Testis (tissue), 3 donors: ENCODE results near the gene PFN3. TPM values are rescaled to one million over a fixed set of nuclear protein-coding genes. Genes with fewer than 3 reads are reported as not detected.
"Not testable (repeated sequence)": the region's sequence is repeated elsewhere in the genome, so short reads cannot be mapped to it uniquely, and the experiment has no call there.

Source experiments
- DNase-seq: peaks from one replicate; pipeline ENCODE4 v3.0.0-alpha.2; 2019
- H3K27ac ChIP-seq, 2 donors: fragments of 200-600 bp; sonication (generic); one replicate each; pipeline ENCODE4 v1.5.1; 2019
- H3K27me3 ChIP-seq: fragments of 200-600 bp; sonication (generic); one replicate; pipeline ENCODE4 v1.5.1; 2019
- H3K36me3 ChIP-seq: fragments of 200-600 bp; sonication (generic); one replicate; pipeline ENCODE4 v1.5.1; 2017; ENCODE audit warnings: low read depth; ENCODE audit errors: missing control alignments
- H3K4me1 ChIP-seq: fragments of 200-600 bp; sonication (generic); one replicate; pipeline ENCODE4 v1.5.1; 2019
- H3K4me3 ChIP-seq, 2 donors: fragments of 200-600 bp; sonication (generic); one replicate each; pipeline ENCODE4 v1.5.1; 2017 to 2019
- H3K9me3 ChIP-seq: fragments of 200-600 bp; sonication (generic); one replicate; pipeline ENCODE4 v1.5.1; 2017
- POLR2A ChIP-seq: fragments of 450-650 bp; IDR thresholded peaks from one replicate; pipeline ENCODE4 v1.6.1; 2017; ENCODE audit warnings: antibody characterized with exemption, mild to moderate bottlenecking, moderate library complexity
- WGBS, 2 donors: methylation state at CpG; one replicate each; pipeline ENCODE4 v1.1.5; 2018; 5-methylcytosine and 5-hydroxymethylcytosine counted together
- intact Hi-C: fragments of 100-400 bp; cut with DNase I; formaldehyde crosslinking; loops from one replicate; pipeline ENCODE4 v1.15.1; 2023; ENCODE audit warnings: low total_unique reads
- polyA plus RNA-seq: library from polyadenylated mRNA; stranded (reverse); fragments of 350-450 nt; fragmentation: Illumina TruSeq; extraction: RNeasy Lipid Tissue Mini Kit (QIAGEN cat#74804); gene quantifications from one replicate; pipeline ENCODE4 v1.2.3, GENCODE V29; 2014; ENCODE audit warnings: low read depth, low replicate concordance; ENCODE audit not compliant: insufficient read depth
- total RNA-seq, 2 donors: library from RNA; depleted of rRNA; stranded (reverse); fragments of >200 nt; gene quantifications; one replicate each; pipeline ENCODE4 v1.2.3, GENCODE V29; 2016
- TF ChIP-seq, protein P1 (sequence below), 3 experiments: fragments of 450-650 bp in 2 of 3; fragments of 200-600 bp in 1 of 3; sonication (generic) in 1 of 3; IDR thresholded peaks; one replicate each; pipeline ENCODE4 v1.5.1; 2016 to 2019; ENCODE audit warnings: antibody characterized with exemption in 3 of 3, mild to moderate bottlenecking in 2 of 3, moderate library complexity in 1 of 3

The PFN3 gene
- total and polyA plus RNA-seq, 3 donors from 2014 or later: 7.4 to 45.7 (median 27.5) TPM

DNA sequence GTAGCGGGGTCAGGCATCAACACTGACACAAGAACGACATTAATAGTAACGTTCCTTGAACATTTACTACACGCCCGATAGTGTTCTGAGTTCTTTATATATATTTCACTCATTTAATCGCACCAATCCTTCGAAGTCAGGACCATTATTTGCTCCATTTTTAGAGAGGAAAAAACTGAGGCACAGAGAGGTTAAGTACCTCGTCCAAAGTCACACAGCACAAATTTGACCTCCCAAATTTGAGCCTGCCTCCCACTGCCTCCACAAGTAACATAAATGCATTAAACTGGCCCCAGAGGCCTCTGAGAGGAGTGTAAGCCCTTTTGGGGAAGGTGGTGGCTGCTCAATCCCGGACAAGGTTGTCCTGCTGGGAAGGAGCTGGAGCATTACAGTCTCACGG, 36.9 kb downstream of the PFN3 start:
- no peaks in the 10 kb centered on the region for H3K9me3 ChIP-seq
- H3K4me3 ChIP-seq: peak overlapping the region in 1 of 2 donors; percentile 54
- intact Hi-C loops: no loop called here
- H3K27ac ChIP-seq: no peak overlapping the region
- peaks cover 22% of the 10 kb centered on the region for H3K4me1 ChIP-seq
- no peaks in the 10 kb centered on the region for H3K27me3 ChIP-seq
- H3K36me3 ChIP-seq: no peaks in the 10 kb centered on the region
- TF ChIP-seq, protein P1, sequence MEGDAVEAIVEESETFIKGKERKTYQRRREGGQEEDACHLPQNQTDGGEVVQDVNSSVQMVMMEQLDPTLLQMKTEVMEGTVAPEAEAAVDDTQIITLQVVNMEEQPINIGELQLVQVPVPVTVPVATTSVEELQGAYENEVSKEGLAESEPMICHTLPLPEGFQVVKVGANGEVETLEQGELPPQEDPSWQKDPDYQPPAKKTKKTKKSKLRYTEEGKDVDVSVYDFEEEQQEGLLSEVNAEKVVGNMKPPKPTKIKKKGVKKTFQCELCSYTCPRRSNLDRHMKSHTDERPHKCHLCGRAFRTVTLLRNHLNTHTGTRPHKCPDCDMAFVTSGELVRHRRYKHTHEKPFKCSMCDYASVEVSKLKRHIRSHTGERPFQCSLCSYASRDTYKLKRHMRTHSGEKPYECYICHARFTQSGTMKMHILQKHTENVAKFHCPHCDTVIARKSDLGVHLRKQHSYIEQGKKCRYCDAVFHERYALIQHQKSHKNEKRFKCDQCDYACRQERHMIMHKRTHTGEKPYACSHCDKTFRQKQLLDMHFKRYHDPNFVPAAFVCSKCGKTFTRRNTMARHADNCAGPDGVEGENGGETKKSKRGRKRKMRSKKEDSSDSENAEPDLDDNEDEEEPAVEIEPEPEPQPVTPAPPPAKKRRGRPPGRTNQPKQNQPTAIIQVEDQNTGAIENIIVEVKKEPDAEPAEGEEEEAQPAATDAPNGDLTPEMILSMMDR (IDR thresholded peaks at IDR 0.05): no peak
- TF ChIP-seq POLR2A: no peak
- DNase-seq: no peak
- WGBS, 2 donors: 31 to 33% methylated on average over 10 of the region's 10 CpGs

DNA sequence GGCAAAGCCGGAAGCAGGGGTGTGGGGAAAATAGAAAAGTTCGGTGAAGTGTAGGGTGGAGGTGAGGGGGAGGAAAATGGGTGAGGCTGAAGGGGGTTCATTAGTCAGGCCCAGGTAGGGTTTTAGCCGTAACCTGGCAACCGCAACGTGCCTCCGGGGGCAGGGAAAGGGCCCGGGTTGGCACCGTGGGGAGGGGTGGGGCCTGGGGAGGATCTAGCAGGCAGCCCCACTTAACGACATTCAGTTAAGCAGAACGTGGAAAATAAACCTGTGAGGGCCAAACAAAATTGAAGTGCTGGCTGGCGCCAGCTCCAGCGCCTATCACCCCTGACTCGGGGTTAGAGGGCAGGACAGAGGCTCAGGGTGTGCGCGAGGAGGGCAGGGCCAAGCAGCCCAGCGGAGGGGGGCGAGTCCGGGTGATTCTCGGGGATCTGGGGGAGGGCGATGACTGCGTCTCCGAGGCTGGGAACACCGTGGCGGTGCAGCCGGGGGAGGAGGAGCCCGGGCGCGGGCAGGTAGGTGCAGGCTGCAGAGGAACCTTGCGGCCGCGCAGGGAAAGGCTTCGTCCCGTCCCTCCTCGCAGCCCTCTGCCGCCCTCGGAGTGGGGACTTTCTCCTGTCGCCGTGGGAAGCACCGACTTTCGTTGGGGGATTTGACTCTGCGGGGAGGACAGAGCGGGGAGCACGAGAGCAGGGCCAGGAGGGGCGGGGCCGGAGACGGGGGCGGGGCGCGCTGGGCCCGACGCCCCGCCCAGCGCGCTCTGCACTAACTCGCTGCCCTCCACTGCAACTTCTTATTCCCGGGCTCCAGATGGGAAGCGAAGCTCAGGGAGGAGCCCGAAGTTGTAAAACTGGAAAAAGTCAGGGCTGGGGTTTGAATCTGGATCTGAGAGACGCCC, 37.6 kb downstream of the PFN3 start:
- Histone ChIP-seq H3K27ac (no peak overlapping the region), H3K4me1 (peaks cover 22% of the 10 kb centered on the region), H3K4me3 (peak overlapping the region; percentile 36 to 54), H3K36me3 (no peaks in the 10 kb centered on the region), H3K27me3 (no peaks in the 10 kb centered on the region), H3K9me3 (no peaks in the 10 kb centered on the region)
- 5 to 7% methylated on average over 59 of the region's 59 CpGs for WGBS, 2 donors
- peak; percentile 73 for DNase-seq
- intact Hi-C loops: no loop called here
- TF ChIP-seq POLR2A: no peak

DNA sequence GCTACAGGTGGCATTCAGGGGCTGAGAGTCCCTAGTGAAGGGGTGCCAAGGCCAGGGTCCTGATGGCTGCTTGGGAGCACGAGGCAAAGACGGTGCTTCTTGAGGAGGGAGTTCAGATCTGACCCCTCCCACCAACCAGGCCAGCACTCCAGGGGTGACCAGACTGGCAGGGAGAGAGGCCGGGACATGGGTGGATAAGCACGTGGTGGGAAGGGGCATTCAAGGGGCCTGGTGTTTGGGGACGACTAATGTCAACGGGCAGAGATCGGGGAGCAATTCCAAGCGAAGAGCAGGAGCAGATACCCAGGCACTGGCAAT, 38.2 kb downstream of the PFN3 start:
- H3K9me3 ChIP-seq: no peaks in the 10 kb centered on the region
- intact Hi-C loops: no loop called here

DNA sequence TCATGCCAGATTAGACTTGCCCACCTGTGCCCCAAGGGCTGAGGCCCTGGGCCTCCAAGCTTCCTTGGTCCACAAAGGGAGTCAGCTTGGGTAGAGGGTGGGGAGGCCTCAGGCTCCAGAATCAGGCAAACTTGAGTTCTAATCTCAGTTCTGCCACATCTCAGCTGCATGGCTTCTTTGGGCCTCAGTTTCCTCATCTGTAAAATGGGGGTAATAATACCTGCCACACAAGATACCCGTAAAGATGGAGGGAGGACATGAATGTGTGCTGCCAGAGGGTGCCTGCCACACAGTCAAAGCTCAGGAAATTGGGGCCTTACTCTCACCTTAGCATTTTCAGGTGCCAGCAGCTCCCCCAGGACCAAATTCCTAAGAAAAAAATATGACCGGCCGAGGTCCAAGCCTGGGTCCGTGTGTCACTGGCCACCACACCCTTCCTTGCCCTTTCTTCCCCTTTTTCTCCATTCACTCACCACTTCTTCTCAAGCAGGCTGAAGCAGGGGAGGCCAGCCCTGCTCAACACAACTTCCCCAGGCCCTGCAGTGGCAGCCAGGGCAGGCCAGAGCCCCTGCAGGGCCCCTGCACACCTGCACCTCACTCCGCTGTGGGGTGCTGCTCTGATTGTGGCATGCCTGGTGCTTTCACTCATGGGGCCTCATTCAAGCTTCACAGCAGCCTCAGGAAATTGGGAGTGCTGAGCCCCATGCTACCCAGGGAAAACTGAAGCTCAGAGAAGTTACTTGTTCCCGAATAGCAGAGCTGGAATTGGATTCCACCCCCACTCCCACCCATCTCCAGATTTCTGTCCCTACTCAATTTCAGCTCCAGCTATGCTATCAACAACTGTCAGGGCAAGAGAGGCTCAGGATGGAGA, 38.8 kb downstream of the PFN3 start:
- Histone ChIP-seq H3K4me3 (no peak overlapping the region), H3K27me3 (no peaks in the 10 kb centered on the region), H3K27ac (no peak overlapping the region), H3K9me3 (no peaks in the 10 kb centered on the region), H3K36me3 (no peaks in the 10 kb centered on the region), H3K4me1 (peaks cover 14% of the 10 kb centered on the region)
- WGBS, 2 donors: 78% methylated on average over 5 to 6 of the region's 6 CpGs
- TF ChIP-seq, protein P1 (IDR thresholded peaks at IDR 0.05): no peak
- no peak for TF ChIP-seq POLR2A
- DNase-seq: no peak
- intact Hi-C loops: no loop called here

More for the DNA sequence above, 38.2 kb downstream of the PFN3 start:
- Histone ChIP-seq H3K36me3 (no peaks in the 10 kb centered on the region), H3K27me3 (no peaks in the 10 kb centered on the region), H3K4me1 (peaks cover 16% of the 10 kb centered on the region), H3K27ac (no peak overlapping the region), H3K4me3 (no peak overlapping the region)
- TF ChIP-seq, protein P1 (IDR thresholded peaks at IDR 0.05): no peak
- TF ChIP-seq POLR2A: no peak
- DNase-seq: no peak
- 59 to 62% methylated on average over 8 of the region's 8 CpGs for WGBS, 2 donors

DNA sequence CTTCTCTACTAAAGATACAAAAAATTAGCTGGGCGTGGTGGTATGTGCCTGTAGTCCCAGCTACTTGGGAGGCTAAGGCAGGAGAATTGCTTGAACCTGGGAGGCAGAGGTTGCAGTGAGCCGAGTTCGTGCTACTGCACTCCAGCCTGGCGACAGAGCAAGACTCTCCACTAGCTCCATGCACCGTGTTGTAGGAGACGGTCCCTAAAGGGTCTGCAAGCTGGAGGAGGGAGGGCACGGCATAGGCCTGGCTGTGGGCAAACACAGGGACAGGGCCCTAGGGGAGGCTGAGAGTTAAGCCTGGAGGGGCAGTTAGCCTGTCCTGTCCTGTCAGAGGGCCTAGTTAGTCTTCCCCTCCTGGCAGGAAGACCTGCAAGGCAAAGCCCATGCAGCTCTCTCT, 39.7 kb downstream of the PFN3 start:
- H3K4me1 ChIP-seq, H3K27me3 ChIP-seq, H3K36me3 ChIP-seq, H3K9me3 ChIP-seq, H3K27ac ChIP-seq, H3K4me3 ChIP-seq, intact Hi-C loops, DNase-seq: not testable (repeated sequence)
- WGBS, 2 donors: 86 to 89% methylated on average over 7 of the region's 7 CpGs
